Loucy (cell line): ENCODE data around the gene CELA2B.

Source experiments
- EZH2phosphoT487 ChIP-seq: fragments of 200-600 bp; IDR thresholded peaks from 2 replicates; pipeline ENCODE4 v1.6.1; 2018; ENCODE audit warnings: antibody characterized with exemption, mild to moderate bottlenecking, moderate library complexity, borderline replicate concordance
- TF ChIP-seq, protein P1 (sequence below): fragments of 200-600 bp; sonication (generic); conservative IDR thresholded peaks from 2 replicates; pipeline ENCODE4 v1.5.1; 2014; ENCODE audit warnings: mild to moderate bottlenecking, antibody characterized with exemption, low read length

- no peak for TF ChIP-seq EZH2phosphoT487
- TF ChIP-seq, protein P1, sequence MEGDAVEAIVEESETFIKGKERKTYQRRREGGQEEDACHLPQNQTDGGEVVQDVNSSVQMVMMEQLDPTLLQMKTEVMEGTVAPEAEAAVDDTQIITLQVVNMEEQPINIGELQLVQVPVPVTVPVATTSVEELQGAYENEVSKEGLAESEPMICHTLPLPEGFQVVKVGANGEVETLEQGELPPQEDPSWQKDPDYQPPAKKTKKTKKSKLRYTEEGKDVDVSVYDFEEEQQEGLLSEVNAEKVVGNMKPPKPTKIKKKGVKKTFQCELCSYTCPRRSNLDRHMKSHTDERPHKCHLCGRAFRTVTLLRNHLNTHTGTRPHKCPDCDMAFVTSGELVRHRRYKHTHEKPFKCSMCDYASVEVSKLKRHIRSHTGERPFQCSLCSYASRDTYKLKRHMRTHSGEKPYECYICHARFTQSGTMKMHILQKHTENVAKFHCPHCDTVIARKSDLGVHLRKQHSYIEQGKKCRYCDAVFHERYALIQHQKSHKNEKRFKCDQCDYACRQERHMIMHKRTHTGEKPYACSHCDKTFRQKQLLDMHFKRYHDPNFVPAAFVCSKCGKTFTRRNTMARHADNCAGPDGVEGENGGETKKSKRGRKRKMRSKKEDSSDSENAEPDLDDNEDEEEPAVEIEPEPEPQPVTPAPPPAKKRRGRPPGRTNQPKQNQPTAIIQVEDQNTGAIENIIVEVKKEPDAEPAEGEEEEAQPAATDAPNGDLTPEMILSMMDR: peak; percentile 96
These were observed 44.9 kb upstream of the CELA2B start for GRCh38 chr1:15430787-15431570.
